Endothelial cell of umbilical vein (primary cell): ENCODE measurements around the gene FAM161A. TPM values are rescaled to one million over a fixed set of nuclear protein-coding genes. Genes with fewer than 3 reads are reported as not detected.
"Not testable (repeated sequence)": the region's sequence is repeated elsewhere in the genome, so short reads cannot be mapped to it uniquely, and the experiment has no call there.

ENCODE experiments used
- BruUV-seq: library from RNA; stranded (reverse); fragments of 400-500 nt; replicated peaks from 2 replicates; lab custom pipeline; 2021; lab: Mats Ljungman, UMichigan
- CTCF ChIA-PET: fragments of 300-600, 350-600 bp; sonication (Branson Sonifier 250); formaldehyde crosslinking; loops from one replicate; lab custom pipeline; 2021; ENCODE audit warnings: antibody characterized with exemption, inconsistent platforms; lab: Charles Lee
- POLR2A ChIA-PET: fragments of 300-600, 350-600 bp; sonication (Branson Sonifier 250); formaldehyde crosslinking; loops from one replicate; lab custom pipeline; 2021; ENCODE audit warnings: antibody characterized with exemption, inconsistent platforms; lab: Charles Lee
- DNase-seq: peaks from one replicate; pipeline ENCODE4 v3.0.0-alpha.2; 2011; ENCODE audit warnings: low read depth, low spot score
- FAIRE-seq: peaks from 2 replicates; lab custom pipeline; 2011; peaks lifted over from hg19 to GRCh38; lab: Jason Lieb, UNC
- H2AFZ ChIP-seq: 2 replicates; pipeline ENCODE4 v1.6.0; 2012; ENCODE audit warnings: low read depth, low read length, control low read depth, inconsistent platforms
- H3K27ac ChIP-seq: 2 replicates; pipeline ENCODE4 v1.5.1; 2011; ENCODE audit warnings: low read depth, mild to moderate bottlenecking, control low read depth, low read length, moderate library complexity; ENCODE audit not compliant: insufficient read depth
- H3K27me3 ChIP-seq, 2 experiments: 2 replicates each; pipeline versions ENCODE4 v1.6.0 to v1.6.1; 2011; ENCODE audit warnings: low read length in 2 of 2, mixed read lengths in 1 of 2; ENCODE audit not compliant: control insufficient read depth in 2 of 2, insufficient read depth in 2 of 2
- H3K36me3 ChIP-seq, 2 experiments: 2 replicates in 1 of 2; 3 replicates in 1 of 2; pipeline ENCODE4 v1.5.1; 2011; ENCODE audit warnings: low read length in 2 of 2, mild to moderate bottlenecking in 1 of 2, moderate library complexity in 1 of 2; ENCODE audit not compliant: control insufficient read depth in 2 of 2, insufficient read depth in 2 of 2; ENCODE audit errors: extremely low read depth in 1 of 2
- H3K4me1 ChIP-seq: 3 replicates; pipeline ENCODE4 v1.5.1; 2011; ENCODE audit warnings: mild to moderate bottlenecking, low read length; ENCODE audit not compliant: control insufficient read depth, insufficient read depth; ENCODE audit errors: extremely low read depth
- H3K4me2 ChIP-seq: 2 replicates; pipeline ENCODE4 v1.6.1; 2011; ENCODE audit warnings: low read length, control low read depth, mixed read lengths; ENCODE audit not compliant: insufficient read depth
- H3K4me3 ChIP-seq, 3 experiments: fragments of 200-600 bp in 1 of 3; sonication (generic), shearing (Covaris generic) in 1 of 3; replicated peaks in 1 of 3; 2 replicates each; pipeline ENCODE4 v1.5.1; 2011 to 2016; ENCODE audit warnings: control low read depth in 3 of 3, low read length in 3 of 3, mild to moderate bottlenecking in 2 of 3, inconsistent platforms in 1 of 3, low read depth in 1 of 3, moderate library complexity in 1 of 3; ENCODE audit not compliant: insufficient read depth in 1 of 3
- H3K79me2 ChIP-seq: 2 replicates; pipeline ENCODE4 v1.6.0; 2012; ENCODE audit warnings: low read length, inconsistent platforms; ENCODE audit not compliant: control insufficient read depth, insufficient read depth
- H3K9ac ChIP-seq: replicated peaks from 2 replicates; pipeline ENCODE3; 2011; ENCODE audit warnings: low read length, control low read depth; ENCODE audit not compliant: insufficient read depth; ENCODE audit errors: extremely low read depth
- H3K9me1 ChIP-seq: replicated peaks from 3 replicates; pipeline ENCODE4 v1.6.0; 2011; ENCODE audit warnings: mild to moderate bottlenecking, low read length; ENCODE audit not compliant: control insufficient read depth, insufficient read depth; ENCODE audit errors: extremely low read depth
- H3K9me3 ChIP-seq: replicated peaks from 2 replicates; pipeline ENCODE4 v1.5.1; 2012; ENCODE audit warnings: low read length, inconsistent platforms; ENCODE audit not compliant: control insufficient read depth, insufficient read depth
- H4K20me1 ChIP-seq: replicated peaks from 2 replicates; pipeline ENCODE3; 2011; ENCODE audit warnings: mild to moderate bottlenecking, low read length; ENCODE audit not compliant: control insufficient read depth, insufficient read depth; ENCODE audit errors: extremely low read depth
- MYC ChIP-seq: IDR thresholded peaks from one replicate; pipeline ENCODE4 v1.6.1; 2011; ENCODE audit warnings: mild to moderate bottlenecking, low read depth, low read length
- dilution Hi-C: fragments of 300-500 bp; cut with MboI; formaldehyde crosslinking; loops from one replicate; pipeline ENCODE4 v1.15.0; 2019; ENCODE audit warnings: low sequenced_read_pairs; ENCODE audit not compliant: extremely low pct_ligation_motif_present
- intact Hi-C: fragments of 100-400 bp; cut with micrococcal nuclease; formaldehyde crosslinking; loops from one replicate; pipeline ENCODE4 v1.10.0; 2022
- polyA plus RNA-seq, 4 experiments: library from polyadenylated mRNA; depleted of rRNA in 3 of 4; stranded (reverse) in 3 of 4; unstranded in 1 of 4; fragments of >200 nt; gene quantifications; 2 replicates each; pipeline versions ENCODE4 v1.2.1 to v1.2.3, GENCODE V29; 2011 to 2012; ENCODE audit warnings: missing spikeins in 1 of 4
- total RNA-seq: library from RNA; stranded (reverse); gene quantifications from 2 replicates; pipeline ENCODE4 v1.2.3, GENCODE V29; 2021
- TF ChIP-seq, protein P1 (sequence below): IDR thresholded peaks from 2 replicates; pipeline ENCODE4 v1.6.1; 2011; ENCODE audit not compliant: insufficient read depth, insufficient read length

FAM161A gene
- total and polyA plus RNA-seq, 2 donors (not counting 3 experiments of a cell fraction or from before 2014, with no cell fraction given) = 0.81 to 6.1 TPM

DNA sequence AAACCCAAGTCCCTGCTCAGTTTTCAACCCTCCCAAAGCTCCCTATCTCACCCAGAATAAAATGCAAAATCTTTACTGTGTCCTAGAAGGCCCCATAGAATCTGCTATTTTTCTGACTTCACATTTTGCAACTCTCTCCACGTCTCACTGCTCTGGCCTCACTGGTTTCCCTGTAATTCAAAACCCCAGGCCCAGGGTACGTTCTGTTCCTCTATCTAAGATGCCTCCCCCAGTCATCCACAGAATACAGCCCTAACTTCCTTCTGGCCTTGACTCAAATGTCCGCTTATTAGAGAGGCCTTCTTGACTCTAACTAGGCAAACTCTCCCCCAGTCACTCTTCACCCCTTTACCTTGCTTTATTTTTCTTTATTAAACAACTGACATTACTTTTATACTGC lies 42.0 kb downstream of the FAM161A start:
- H3K79me2 ChIP-seq = no peaks in the 10 kb centered on the region
- H2AFZ ChIP-seq = no peak overlapping the region
- no peak for FAIRE-seq
- no peaks in the 10 kb centered on the region for H3K9me1 ChIP-seq
- CTCF ChIA-PET = no interaction called here
- H3K27me3 ChIP-seq = peaks cover 2 to 5% of the 10 kb centered on the region in 2 experiments
- H3K4me2 ChIP-seq = no peak overlapping the region
- no peaks in the 10 kb centered on the region for H3K9me3 ChIP-seq
- no peak overlapping the region for H3K4me3 ChIP-seq
- BruUV-seq = no TSS peak
- no peak for TF ChIP-seq MYC
- TF ChIP-seq, protein P1, sequence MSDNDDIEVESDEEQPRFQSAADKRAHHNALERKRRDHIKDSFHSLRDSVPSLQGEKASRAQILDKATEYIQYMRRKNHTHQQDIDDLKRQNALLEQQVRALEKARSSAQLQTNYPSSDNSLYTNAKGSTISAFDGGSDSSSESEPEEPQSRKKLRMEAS = no peak
- H4K20me1 ChIP-seq = no peaks in the 10 kb centered on the region
- H3K9ac ChIP-seq = no peak overlapping the region
- H3K27ac ChIP-seq = no peak overlapping the region
- dilution Hi-C loops = no loop called here
- POLR2A ChIA-PET = no interaction called here
- no peak for DNase-seq
- intact Hi-C loops = no loop called here
- no peaks in the 10 kb centered on the region for H3K4me1 ChIP-seq
- H3K36me3 ChIP-seq = no peaks in the 10 kb centered on the region

DNA sequence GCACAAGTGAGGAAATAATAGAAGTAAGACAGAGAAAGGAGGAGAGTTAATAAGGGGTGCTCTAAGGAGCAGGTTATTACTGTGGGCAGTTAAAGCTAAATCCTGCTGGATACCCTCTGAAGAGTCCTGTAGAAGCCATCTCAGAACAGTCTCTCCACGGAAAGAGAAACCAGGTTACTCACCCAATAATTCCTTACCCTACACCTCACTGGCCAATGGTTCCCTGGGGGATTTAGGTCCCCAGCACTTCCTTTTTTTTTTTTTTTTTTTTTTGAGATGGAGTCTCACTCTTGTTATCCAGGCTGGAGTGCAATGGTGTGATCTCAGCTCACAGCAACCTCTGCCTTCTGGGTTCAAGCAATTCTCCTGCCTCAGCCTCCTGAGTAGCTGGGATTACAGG lies 43.7 kb downstream of the FAM161A start:
- dilution Hi-C loops, H2AFZ ChIP-seq, H3K4me3 ChIP-seq, DNase-seq, H3K4me1 ChIP-seq, H3K9ac ChIP-seq, H3K36me3 ChIP-seq, H3K27ac ChIP-seq, H3K9me1 ChIP-seq, intact Hi-C loops, H3K9me3 ChIP-seq, FAIRE-seq, CTCF ChIA-PET, H3K4me2 ChIP-seq, BruUV-seq, H4K20me1 ChIP-seq, POLR2A ChIA-PET, H3K79me2 ChIP-seq, H3K27me3 ChIP-seq: not testable (repeated sequence)

DNA sequence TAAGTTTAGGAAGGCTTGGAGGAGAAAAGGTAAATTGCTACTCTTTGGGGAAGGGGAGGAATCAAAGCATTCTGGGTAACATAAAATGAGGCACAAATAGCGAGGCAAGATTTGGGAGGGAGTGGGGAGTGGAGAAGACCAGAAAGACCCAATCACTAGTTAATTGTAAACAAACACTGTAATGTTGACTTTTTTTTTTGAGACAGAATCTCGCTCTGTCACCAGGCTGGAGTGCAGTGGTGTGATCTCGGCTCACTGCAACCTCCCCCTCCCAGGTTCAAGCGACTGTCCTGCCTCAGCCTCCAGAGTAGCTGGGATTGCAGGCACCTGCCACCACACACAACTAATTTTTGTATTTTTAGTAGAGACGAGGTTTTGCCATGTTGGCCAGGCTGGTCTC lies 45.2 kb downstream of the FAM161A start:
- H3K9me1 ChIP-seq, H3K9ac ChIP-seq, CTCF ChIA-PET, H3K4me1 ChIP-seq, H3K4me3 ChIP-seq, H3K27ac ChIP-seq, BruUV-seq, H2AFZ ChIP-seq, H3K36me3 ChIP-seq, FAIRE-seq, H3K27me3 ChIP-seq, intact Hi-C loops, H3K9me3 ChIP-seq, dilution Hi-C loops, H4K20me1 ChIP-seq, H3K79me2 ChIP-seq, DNase-seq, POLR2A ChIA-PET, H3K4me2 ChIP-seq: not testable (repeated sequence)
